Measurements from ENCODE around the gene ZNF205. TPM values are rescaled to one million over a fixed set of nuclear protein-coding genes. Genes with fewer than 3 reads are reported as not detected.

The ZNF205 gene
- total and polyA plus RNA-seq, 8 donors = 0.87 to 27.5 (median 12.9) TPM

DNA sequence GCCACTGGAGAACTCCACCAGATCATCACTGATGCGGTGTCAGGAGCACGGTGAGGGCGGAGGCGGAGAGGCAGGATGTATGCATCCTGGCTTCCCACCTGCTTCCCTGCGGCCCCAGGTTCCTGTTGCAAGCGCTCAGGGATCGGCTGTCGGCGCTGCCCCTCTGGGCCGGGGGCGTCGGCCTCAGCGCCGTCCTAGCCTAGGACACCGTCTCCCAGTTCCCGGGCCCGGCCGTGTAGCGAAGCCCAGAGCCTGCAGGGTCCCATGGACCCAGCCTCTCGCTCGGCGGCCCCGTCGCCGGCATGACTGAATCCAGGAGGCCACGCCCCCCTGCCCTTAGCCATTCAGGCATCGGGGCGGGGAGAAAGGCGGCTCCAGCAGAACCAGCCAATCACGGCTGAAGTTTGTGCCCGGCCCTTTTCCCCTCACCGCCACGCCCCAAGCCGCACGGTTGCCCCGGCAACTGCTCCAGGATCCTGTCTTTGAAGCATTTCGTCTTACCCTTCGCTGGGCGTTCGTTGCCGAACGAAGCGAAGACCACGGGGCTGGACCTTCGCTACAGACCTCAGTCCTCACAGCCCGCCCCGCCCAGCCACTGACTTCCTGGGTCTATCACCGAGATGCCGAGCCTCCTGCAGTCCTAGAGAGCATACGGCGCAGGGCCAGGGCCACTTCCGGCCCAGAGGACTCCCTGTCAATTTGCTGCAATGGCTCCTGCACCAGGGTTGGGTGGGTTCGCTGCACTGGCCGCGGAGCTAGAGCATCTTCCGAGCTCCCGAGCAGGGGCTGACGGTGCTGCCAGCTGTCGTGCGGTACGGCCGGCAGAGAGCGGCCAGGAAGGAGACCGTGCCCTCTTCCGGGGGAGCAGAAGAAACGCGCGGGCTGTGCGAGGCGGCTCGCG is 11.8 kb downstream of the ZNF205 start:
- Histone ChIP-seq H3K9me3 (no peaks in the 10 kb centered on the region), H3K4me1 (peaks cover 19 to 39% (median 34%) of the 10 kb centered on the region in 4 donors), H3K4me3 (peak overlapping the region; percentile 56 to 93 (median 69)), H3K36me3 (peaks cover 18 to 28% (median 19%) of the 10 kb centered on the region in 4 donors), H3K27ac (peak overlapping the region; percentile 78 to 89 (median 84)), H3K27me3 (no peaks in the 10 kb centered on the region)
- TF ChIP-seq POLR2AphosphoS5 (IDR thresholded peaks at IDR 0.05) = peak; percentile 6 to 64 (median 34)
- TF ChIP-seq CTCF (IDR thresholded peaks at IDR 0.05) = peak in 2 of 7 experiments; percentile 19
- TF ChIP-seq EP300 (IDR thresholded peaks at IDR 0.05) = no peak
- no peak for TF ChIP-seq POLR2A (IDR thresholded peaks at IDR 0.05)
- intact Hi-C loops (cut with DNase I; ENCODE audit: low total_unique reads) = no loop called here
- peak; percentile 98 to 99 for DNase-seq
- 0 to 1% (median 0%) methylated on average over 42 to 72 of the region's 72 CpGs for WGBS, 5 donors

DNA sequence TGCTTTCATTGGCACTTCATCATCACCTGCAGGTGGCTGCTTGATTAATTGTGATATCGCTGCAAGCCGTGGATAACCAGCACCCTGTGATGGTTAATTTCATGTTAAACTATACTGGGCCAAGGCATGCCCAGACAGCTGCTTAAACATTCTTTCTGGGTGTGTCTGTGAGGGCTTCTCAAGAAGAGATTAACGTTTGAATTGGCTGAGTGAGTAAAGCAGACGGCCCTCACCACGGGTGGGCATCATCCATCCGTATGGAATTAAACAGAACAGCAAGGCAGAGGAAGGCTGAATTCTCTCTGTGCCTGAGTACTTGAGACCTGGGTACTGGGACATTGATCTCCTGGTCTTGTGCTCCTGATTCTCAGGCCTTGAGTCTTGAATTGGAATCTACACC is 15.4 kb downstream of the ZNF205 start:
- intact Hi-C loops (cut with DNase I; ENCODE audit: low total_unique reads) = loop anchor here (5.0 kb wide), 1 partner anchor 70 kb away; no protein-coding TSS in a partner anchor
- no peak overlapping the region for H3K27ac ChIP-seq
- H3K4me3 ChIP-seq = no peak overlapping the region
- no peak for DNase-seq
- H3K36me3 ChIP-seq = peaks cover 0 to 22% (median 15%) of the 10 kb centered on the region in 4 donors
- H3K4me1 ChIP-seq = peaks cover 29 to 62% (median 50%) of the 10 kb centered on the region in 4 donors
- WGBS, 5 donors = 63 to 74% (median 69%) methylated on average over 6 of the region's 6 CpGs
- TF ChIP-seq POLR2AphosphoS5 (IDR thresholded peaks at IDR 0.05) (no peak), POLR2A (IDR thresholded peaks at IDR 0.05) (no peak), CTCF (IDR thresholded peaks at IDR 0.05) (no peak), EP300 (IDR thresholded peaks at IDR 0.05) (no peak)
- H3K9me3 ChIP-seq = no peaks in the 10 kb centered on the region
- H3K27me3 ChIP-seq = no peaks in the 10 kb centered on the region

GRCh38 chr16:3129137-3130131 is 17.0 kb downstream of the ZNF205 start:
- Histone ChIP-seq H3K4me1 (peaks cover 33 to 68% (median 55%) of the 10 kb centered on the region in 4 donors), H3K27ac (peak overlapping the region; percentile 56 to 91 (median 76)), H3K27me3 (no peaks in the 10 kb centered on the region), H3K4me3 (peak overlapping the region; percentile 43 to 61 (median 45)), H3K36me3 (peaks cover 0 to 22% (median 15%) of the 10 kb centered on the region in 4 donors), H3K9me3 (no peaks in the 10 kb centered on the region)
- intact Hi-C loops (cut with DNase I; ENCODE audit: low total_unique reads) = loop anchor here (5.0 kb wide), 1 partner anchor 72 kb away; no protein-coding TSS in a partner anchor
- WGBS, 5 donors = 6 to 12% (median 9%) methylated on average over 28 of the region's 28 CpGs
- DNase-seq = peak; percentile 73 to 96
- TF ChIP-seq CTCF (IDR thresholded peaks at IDR 0.05) = peak in 5 of 7 experiments; percentile 73 to 91 (median 80)
- no peak for TF ChIP-seq POLR2A (IDR thresholded peaks at IDR 0.05)
- peak in 2 of 3 donors; percentile 21 to 74 for TF ChIP-seq POLR2AphosphoS5 (IDR thresholded peaks at IDR 0.05)
- TF ChIP-seq EP300 (IDR thresholded peaks at IDR 0.05) = no peak
